ENCODE data around the gene CPA4.

DNA sequence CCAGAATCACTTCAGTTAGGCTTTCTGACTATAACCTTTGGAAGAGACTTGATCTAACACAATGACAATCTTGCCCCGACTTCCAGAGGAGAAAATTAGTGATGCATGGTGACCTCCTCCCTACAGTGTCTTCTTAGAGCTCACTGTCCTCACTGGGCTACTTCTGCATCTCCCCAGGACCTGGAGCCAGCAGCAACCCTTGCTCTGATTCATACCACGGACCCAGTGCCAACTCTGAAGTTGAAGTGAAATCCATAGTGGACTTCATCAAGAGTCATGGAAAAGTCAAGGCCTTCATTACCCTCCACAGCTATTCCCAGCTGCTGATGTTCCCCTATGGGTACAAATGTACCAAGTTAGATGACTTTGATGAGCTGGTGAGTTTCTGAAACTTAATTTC is 13.7 kb upstream of the CPA4 start:
- TF ChIP-seq, protein P1, sequence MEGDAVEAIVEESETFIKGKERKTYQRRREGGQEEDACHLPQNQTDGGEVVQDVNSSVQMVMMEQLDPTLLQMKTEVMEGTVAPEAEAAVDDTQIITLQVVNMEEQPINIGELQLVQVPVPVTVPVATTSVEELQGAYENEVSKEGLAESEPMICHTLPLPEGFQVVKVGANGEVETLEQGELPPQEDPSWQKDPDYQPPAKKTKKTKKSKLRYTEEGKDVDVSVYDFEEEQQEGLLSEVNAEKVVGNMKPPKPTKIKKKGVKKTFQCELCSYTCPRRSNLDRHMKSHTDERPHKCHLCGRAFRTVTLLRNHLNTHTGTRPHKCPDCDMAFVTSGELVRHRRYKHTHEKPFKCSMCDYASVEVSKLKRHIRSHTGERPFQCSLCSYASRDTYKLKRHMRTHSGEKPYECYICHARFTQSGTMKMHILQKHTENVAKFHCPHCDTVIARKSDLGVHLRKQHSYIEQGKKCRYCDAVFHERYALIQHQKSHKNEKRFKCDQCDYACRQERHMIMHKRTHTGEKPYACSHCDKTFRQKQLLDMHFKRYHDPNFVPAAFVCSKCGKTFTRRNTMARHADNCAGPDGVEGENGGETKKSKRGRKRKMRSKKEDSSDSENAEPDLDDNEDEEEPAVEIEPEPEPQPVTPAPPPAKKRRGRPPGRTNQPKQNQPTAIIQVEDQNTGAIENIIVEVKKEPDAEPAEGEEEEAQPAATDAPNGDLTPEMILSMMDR (IDR thresholded peaks at IDR 0.05) = no peak
- TF ChIP-seq ZFX (IDR thresholded peaks at IDR 0.05; ENCODE audit: borderline replicate concordance) = no peak

Measured in 22Rv1 (cell line).